HG02610 (cell line): ENCODE data around the gene RCN2.
A peak's percentile ranks its signal among the peaks of the same experiment; 100 is the strongest.
"Not testable (repeated sequence)": the region's sequence is repeated elsewhere in the genome, so short reads cannot be mapped to it uniquely, and the experiment has no call there.

Source experiments
- ATAC-seq: cut with Tn5 transposase; IDR thresholded peaks from one replicate; pipeline ENCODE4 v1.9.1; 2021; ENCODE audit warnings: mild to moderate bottlenecking, moderate library complexity; ENCODE audit not compliant: unreplicated experiment

The RCN2 gene

GRCh38 chr15:76930831-76931396 is 635 bp upstream of the RCN2 start:
- ATAC-seq: no peak

GRCh38 chr15:76932135-76932966 is 802 bp downstream of the RCN2 start:
- no peak for ATAC-seq

GRCh38 chr15:76935620-76936019 is 4.1 kb downstream of the RCN2 start:
- peak; percentile 38 for ATAC-seq

GRCh38 chr15:76936671-76937070 is 5.1 kb downstream of the RCN2 start:
- ATAC-seq: no peak

- no peak for ATAC-seq
Observed at GRCh38 chr15:76938752-76939151, 7.2 kb downstream of the RCN2 start.

- ATAC-seq: no peak
Observed at GRCh38 chr15:76939715-76940114, 8.2 kb downstream of the RCN2 start.

GRCh38 chr15:76941636-76942035 is 10.1 kb downstream of the RCN2 start:
- ATAC-seq: no peak

GRCh38 chr15:76942331-76942730 is 10.8 kb downstream of the RCN2 start:
- ATAC-seq: no peak

- no peak for ATAC-seq
Observed at GRCh38 chr15:76945494-76946093, 14.0 kb downstream of the RCN2 start.

- ATAC-seq: no peak
Observed at GRCh38 chr15:76947454-76947853, 15.9 kb downstream of the RCN2 start.

- ATAC-seq: no peak
Observed at GRCh38 chr15:76951220-76951619, 19.7 kb downstream of the RCN2 start.

GRCh38 chr15:76953913-76954312 is 22.4 kb downstream of the RCN2 start:
- ATAC-seq: no peak

GRCh38 chr15:76954744-76955143 is 23.2 kb downstream of the RCN2 start:
- no peak for ATAC-seq

- no peak for ATAC-seq
Observed at GRCh38 chr15:76961268-76962011, 29.9 kb downstream of the RCN2 start.

- no peak for ATAC-seq
Observed at GRCh38 chr15:76962337-76963013, 30.9 kb downstream of the RCN2 start.

- ATAC-seq: no peak
Observed at GRCh38 chr15:76963596-76963995, 32.0 kb downstream of the RCN2 start.

GRCh38 chr15:76964157-76964556 is 32.6 kb downstream of the RCN2 start:
- ATAC-seq: no peak

- not testable (repeated sequence) for ATAC-seq
Observed at GRCh38 chr15:76966051-76966450, 34.5 kb downstream of the RCN2 start.

GRCh38 chr15:76967067-76967466 is 35.5 kb downstream of the RCN2 start:
- no peak for ATAC-seq

- no peak for ATAC-seq
Observed at GRCh38 chr15:76968306-76968705, 36.8 kb downstream of the RCN2 start.
